ENCODE results near the gene COL1A1.

GRCh38 chr17:50206604-50207293 lies 5.3 kb upstream of the COL1A1 start:
- TF ChIP-seq REST (IDR thresholded peaks at IDR 0.05; ENCODE audit: insufficient read depth in 1 of 2, low read depth in 2 of 2, low read length in 2 of 2) (no peak), TAF1 (IDR thresholded peaks at IDR 0.05; ENCODE audit: borderline replicate concordance, insufficient read depth, low read length) (no peak), POLR2AphosphoS5 (IDR thresholded peaks at IDR 0.05; ENCODE audit: low read depth, low read length) (no peak), SIN3A (IDR thresholded peaks at IDR 0.05; ENCODE audit: borderline replicate concordance, insufficient read depth, low read length) (no peak), FOXP2 (optimal IDR thresholded peaks at IDR 0.05; ENCODE audit: borderline replicate concordance, extremely low read depth, extremely low read length, insufficient read depth) (no peak)

All from PFSK-1 (cell line).